ENCODE results near the gene SASH1.
A peak's percentile ranks its signal among the peaks of the same experiment; 100 is the strongest.

Gene SASH1

GRCh38 chr6:148342350-148343046, at the start of gene SASH1:
Gene SASH1, plus strand, starts transcription at chr6:148342838. Its CDS starts 230 bp downstream, at chr6:148343068.
- DNase-seq = peak; percentile 56

DNA sequence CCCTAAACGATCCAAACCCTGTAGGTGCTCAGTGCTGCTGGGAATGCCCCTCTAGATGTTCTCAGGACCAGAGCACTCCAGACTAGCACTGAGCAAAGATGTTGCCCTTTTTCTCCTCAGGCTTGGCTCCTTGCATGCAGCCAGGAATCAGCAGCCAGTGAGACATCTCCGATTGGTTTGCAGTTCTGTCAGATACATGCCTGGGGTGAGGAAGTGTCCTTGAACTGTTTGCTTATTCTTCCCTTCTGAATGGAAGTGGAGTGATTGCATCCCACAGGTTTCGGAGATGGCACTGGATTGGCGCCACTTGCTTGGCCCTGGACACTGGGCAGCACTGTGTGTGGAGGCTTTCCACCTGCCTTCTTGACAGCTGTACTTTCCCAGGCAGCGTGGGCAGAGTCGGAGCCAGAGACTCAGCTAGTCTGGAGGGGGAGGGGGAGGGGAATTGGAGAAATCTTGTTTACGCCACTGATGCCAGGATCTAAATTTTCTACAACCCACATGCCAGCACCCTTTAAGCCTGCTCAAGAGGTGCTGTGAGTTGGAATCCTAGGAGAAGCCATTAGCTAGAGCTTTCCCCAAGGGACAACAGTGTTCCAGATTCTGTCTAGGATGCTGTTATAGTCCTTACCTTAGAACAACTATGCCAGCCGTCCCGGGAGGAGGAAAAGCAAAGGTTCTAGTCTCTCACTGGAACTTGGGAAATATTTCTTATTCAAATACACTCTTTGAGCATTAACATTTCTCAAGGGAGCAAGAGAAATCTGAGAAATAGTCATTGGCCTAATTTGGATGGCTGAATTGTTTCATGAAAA, 49.2 kb upstream of the SASH1 start:
- DNase-seq = no peak

GRCh38 chr6:148294059-148294458, 48.6 kb upstream of the SASH1 start:
- DNase-seq = no peak

DNA sequence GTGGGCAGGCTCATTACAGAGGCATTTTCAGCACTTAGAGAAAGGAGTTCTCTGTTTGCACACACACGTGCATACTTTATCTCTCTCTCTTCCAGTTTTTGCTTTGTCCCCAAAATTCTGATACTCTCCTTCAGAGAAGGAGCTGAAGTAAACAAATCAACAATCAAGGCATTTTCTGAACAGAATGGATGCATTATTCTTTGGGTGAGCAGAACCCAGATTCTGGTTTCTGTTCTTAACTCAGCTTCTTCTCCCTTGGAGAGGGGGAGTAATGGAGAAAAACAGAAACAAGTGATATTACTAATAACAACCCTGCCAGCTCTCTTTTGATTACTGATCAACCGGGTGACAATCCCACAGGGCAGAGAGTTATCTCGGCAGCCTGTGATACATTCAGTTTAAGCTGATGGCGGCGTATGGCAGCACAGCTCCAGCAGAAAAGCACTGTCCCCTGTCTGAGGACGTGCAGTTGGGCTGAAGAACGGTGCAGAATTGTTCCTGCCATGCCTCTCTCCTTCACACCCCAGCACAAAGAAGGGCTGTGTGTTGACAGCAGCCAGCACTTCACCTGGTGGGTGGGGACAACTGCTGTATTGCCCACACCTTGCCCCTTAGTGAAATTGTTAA, 47.3 kb upstream of the SASH1 start:
- no peak for DNase-seq

- no peak for DNase-seq
These were observed 45.9 kb upstream of the SASH1 start for GRCh38 chr6:148296771-148297170.

DNA sequence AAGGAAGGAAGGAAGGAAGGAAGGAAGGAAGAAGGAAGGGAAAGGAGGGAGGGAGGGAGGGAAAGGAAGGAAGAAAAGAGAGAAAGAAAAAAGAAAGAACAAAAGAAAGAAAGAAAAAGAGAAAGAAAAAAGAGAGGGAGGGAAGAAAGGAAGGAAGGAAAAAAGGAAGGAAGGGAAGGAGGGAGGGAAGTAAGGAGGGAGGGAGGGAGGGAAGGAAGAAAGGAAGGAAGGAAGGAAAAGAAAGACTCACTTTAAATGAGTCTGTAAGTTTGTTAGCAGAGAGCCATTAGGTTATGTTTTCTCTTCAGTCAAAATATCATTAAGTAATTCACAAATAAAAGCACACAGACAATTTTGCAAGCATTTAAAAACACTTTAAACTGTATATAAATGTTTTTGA, 44.0 kb upstream of the SASH1 start:
- no peak for DNase-seq

DNA sequence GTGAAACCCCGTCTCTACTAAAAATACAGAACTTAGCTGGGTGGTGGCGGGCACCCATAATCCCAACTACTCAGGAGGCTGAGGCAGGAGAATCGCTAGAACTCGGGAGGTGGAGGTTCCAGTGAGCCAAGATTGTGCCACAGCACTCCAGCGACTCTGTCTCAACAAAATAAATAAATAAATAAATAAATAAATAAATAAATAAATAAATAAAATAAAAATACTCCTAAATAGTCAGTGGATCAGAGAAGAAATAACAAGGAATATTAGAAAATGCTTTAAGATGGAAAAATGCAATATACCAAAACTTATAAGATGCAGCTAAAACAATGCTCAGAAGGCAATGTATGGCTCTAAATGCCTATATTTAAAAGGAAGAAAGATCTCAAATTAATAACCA, 39.0 kb upstream of the SASH1 start:
- no peak for DNase-seq

GRCh38 chr6:148304976-148305375, 37.7 kb upstream of the SASH1 start:
- DNase-seq = no peak

- no peak for DNase-seq
These were observed 36.4 kb upstream of the SASH1 start for GRCh38 chr6:148306286-148306685.

GRCh38 chr6:148307405-148307804, 35.2 kb upstream of the SASH1 start:
- no peak for DNase-seq

DNA sequence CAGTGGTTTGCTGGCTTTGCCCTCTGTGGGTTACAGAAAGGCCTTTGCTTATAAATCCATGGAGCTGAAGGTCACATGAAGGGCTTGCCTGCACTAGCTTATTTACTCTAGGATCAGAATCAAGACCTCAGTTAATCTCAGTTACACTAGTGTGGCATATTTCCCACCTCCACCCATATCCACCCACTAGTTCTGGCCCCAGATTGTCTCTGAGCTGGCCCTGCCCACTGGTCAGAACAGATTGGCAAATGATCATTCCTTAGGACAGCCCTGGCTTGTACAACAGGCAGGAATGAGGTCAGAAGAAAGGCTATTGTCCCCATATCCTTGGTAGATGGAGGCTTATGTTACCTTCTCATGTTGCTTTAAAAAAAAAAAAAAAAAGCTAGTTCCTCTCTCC, 33.3 kb upstream of the SASH1 start:
- DNase-seq = no peak

- no peak for DNase-seq
These were observed 30.5 kb upstream of the SASH1 start for GRCh38 chr6:148311966-148312669.

GRCh38 chr6:148313488-148313887, 29.1 kb upstream of the SASH1 start:
- DNase-seq = no peak

GRCh38 chr6:148316308-148316707, 26.3 kb upstream of the SASH1 start:
- DNase-seq = no peak

GRCh38 chr6:148317051-148317450, 25.6 kb upstream of the SASH1 start:
- no peak for DNase-seq

DNA sequence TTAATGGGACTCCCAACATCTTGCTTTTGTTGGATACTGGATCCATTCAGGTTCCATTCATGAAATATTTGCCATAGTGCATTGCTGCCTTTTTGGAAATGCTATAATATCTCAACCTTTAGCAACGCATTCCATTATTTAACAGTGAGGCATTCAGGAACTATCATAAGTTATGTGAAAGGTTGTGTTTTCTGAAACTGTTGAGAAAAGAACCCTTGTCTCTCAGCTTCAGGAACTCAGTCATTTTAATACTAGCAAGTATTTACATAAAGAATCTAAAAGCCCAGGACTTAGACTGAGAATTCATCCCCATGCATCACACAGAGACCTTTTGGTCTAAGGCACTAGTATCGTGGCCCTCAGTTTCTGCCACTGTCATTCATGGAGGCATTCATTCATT, 24.9 kb upstream of the SASH1 start:
- no peak for DNase-seq

DNA sequence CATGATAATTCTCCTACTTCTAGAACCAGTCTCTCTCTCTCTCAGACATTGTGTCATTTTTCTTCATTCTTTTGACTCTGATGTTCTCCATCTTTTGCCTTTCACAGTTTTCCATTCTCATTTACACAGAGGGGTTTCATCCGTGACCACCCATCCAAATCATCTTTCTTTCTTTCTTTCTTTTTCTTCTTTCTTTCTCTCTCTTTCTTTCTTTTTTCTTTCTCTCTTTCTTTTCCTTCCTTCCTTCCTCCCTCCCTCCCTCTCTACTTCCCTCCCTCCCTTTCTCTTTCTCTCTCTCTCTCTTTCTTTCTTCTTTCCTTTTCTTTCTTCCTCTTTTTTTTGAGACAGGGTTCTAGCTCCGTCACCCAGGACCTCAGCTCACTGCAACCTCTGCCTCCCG, 19.9 kb upstream of the SASH1 start:
- DNase-seq = no peak

DNA sequence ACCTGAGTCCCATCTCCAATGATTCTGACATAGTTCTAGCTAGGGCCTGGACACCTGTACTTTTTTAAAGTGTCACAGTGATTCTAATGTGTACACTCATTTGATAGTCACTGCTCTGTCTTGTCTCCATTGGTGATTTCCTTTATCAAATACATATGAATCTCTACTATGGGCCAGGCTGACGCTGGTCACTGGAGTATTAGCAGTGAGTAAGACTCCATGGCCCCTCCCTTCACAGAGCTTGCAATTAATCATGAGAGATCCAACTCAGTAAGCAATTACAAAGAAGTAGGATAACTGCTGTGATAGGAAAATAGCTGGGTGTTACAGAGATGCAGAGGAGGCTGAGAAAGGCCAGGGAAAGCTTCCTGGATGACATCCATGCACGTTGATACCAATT, 19.3 kb upstream of the SASH1 start:
- no peak for DNase-seq

DNA sequence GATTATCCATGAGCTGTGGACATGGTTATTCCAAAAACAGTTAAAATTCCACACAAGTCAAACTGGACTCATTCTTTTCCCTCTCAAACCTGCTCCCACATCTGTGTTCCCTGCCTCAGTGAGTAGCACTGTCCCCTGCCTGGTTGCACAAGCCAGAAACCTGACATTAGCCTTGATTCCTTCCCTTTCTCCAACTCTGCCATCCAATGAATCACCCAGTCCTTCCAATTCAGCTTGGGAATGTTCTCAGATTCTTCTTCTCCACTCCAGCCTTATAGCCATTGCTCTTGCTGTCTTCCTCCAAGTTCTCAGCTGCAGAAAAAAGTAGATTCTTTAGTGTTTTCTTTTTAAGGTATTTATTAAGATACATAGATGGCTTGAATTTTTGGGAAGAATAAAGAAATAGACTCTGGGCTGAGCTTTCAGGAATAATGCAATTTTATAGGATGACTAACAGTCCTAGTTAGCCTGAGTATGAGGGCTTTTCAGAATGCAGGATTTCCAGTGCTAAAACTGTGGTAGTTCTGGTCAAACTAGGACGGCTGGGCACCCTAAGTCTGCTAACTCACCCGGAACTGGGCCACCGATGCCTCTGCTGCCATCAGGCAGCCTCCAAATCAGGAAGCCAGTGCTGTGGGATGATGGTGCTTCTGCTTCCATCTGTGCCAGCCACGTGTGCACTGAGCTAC, 18.2 kb upstream of the SASH1 start:
- no peak for DNase-seq

- DNase-seq = no peak
These were observed 17.1 kb upstream of the SASH1 start for GRCh38 chr6:148325316-148326068.

DNA sequence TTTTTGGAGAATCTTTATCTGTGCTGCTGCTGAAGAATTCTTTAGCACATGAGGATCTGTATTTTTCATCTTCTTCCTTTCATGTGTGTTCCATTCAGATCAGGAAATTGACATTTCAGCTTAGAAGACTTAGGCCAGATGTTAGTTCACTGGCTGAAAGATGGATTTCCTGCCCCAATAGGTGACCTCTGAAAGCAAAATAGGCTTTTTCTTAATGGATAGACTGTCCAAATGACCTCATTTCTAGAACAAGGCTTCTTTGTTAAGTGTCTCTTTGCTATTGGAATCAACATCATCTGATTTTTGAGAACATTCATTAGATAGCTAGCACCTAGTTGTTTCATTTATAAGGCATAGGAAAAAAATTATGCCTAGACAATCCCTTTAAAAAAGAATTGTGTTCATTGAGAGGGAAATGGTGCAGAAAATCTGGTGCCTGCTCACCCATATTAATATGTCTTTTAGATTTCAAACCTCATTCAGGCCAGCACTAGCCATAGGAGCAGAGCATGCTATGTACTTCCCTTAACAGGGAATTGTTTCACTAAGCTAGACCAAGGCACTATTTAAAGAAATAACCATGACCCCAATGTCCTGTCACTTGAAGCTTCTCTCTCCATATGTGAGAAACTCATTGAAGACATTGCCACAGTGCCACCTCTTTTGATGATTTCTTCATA, 13.6 kb upstream of the SASH1 start:
- DNase-seq = no peak

All from activated CD8-positive, alpha-beta memory T cell treated with anti-CD3 and anti-CD28 coated beads, Interleukin-2, amount 50 U/mL, for 48 hours (primary cell).